D721Med (cell line): ENCODE data around the gene GNPAT.

ENCODE experiments used
- DNase-seq: peaks from one replicate; pipeline ENCODE4 v3.0.0; 2011; ENCODE audit warnings: low spot score; ENCODE audit not compliant: insufficient read length
- FAIRE-seq: peaks from 2 replicates; lab custom pipeline; 2011; peaks lifted over from hg19 to GRCh38; lab: Jason Lieb, UNC
- TF ChIP-seq, protein P1 (sequence below): IDR thresholded peaks from 2 replicates; pipeline ENCODE4 v1.5.1; 2012; ENCODE audit warnings: mild to moderate bottlenecking, control low read depth; ENCODE audit not compliant: insufficient read depth; ENCODE audit errors: missing control alignments

Gene GNPAT

DNA sequence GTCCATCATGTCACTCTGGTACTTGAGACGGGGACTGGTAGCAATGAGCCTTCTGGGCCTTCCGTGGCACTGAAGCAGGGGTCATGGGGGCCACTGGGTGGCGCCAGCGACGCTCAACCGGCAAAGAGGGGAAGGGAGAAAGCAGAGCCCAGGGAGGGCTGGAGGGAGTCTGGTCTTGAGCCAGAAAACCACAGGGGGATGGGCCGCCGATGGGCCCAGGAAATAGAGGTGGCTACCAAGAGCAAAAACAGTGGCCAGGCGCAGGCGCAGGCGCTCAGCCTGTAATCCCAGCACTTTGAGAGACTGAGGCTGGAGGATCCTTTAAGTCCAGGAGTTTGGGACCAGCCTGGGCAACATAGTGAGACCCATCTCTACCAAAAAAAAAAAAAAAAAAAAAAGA is 74.9 kb downstream of the GNPAT start:
- TF ChIP-seq, protein P1, sequence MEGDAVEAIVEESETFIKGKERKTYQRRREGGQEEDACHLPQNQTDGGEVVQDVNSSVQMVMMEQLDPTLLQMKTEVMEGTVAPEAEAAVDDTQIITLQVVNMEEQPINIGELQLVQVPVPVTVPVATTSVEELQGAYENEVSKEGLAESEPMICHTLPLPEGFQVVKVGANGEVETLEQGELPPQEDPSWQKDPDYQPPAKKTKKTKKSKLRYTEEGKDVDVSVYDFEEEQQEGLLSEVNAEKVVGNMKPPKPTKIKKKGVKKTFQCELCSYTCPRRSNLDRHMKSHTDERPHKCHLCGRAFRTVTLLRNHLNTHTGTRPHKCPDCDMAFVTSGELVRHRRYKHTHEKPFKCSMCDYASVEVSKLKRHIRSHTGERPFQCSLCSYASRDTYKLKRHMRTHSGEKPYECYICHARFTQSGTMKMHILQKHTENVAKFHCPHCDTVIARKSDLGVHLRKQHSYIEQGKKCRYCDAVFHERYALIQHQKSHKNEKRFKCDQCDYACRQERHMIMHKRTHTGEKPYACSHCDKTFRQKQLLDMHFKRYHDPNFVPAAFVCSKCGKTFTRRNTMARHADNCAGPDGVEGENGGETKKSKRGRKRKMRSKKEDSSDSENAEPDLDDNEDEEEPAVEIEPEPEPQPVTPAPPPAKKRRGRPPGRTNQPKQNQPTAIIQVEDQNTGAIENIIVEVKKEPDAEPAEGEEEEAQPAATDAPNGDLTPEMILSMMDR: peak; percentile 53
- no peak for FAIRE-seq
- DNase-seq: no peak

DNA sequence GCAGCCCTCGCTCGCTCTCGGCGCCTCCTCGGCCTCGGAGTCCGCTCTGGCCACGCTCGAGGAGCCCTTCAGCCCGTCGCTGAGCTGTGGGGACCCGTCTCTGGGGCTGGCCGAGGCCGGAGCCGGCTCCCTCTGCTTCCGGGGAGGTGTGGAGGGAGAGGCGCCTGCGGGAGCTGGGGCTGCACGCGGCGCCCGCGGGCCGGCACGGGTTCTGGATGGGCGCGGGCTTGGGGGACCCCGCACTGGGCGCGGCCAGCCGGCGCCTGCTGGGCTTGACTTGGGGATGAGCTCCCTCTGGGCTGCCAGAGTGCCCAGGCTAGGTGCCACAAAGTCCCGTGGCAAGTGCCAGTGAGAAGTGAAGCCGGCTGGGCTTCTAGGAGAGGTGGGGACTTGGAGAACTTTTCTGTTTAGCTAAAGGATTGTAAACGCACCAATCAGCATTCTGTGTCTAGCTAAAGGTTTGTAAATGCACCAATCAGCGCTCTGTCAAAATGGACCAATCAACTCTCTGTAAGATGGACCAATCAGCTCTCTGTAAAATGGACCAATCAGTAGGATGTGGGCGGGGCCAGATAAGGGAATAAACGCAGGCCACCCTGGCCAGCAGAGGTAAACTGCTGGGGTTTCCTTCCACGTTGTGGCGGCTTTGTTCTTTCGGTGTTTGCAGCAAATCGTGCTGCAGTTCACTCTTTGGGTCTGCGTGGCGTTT is 76.4 kb downstream of the GNPAT start:
- TF ChIP-seq, protein P1: no peak
- no peak for DNase-seq
- FAIRE-seq: no peak

DNA sequence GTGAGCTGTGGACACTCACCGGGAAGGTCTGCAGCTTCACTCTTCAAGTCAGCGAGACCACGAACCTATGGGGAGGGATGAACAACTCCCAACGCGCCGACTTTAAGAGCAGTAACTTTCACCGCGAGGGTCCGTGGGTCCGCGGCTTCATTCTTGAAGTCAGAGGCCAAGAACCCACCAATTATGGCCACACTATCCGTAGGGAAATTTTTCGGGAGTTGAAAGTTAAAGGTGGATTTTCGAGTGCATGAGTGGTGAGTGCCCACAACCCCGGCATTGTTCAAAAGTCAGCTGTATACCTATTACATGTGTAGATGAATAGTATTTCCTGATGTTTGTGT is 77.0 kb downstream of the GNPAT start:
- TF ChIP-seq, protein P1: no peak
- DNase-seq (no peak), FAIRE-seq (no peak)

DNA sequence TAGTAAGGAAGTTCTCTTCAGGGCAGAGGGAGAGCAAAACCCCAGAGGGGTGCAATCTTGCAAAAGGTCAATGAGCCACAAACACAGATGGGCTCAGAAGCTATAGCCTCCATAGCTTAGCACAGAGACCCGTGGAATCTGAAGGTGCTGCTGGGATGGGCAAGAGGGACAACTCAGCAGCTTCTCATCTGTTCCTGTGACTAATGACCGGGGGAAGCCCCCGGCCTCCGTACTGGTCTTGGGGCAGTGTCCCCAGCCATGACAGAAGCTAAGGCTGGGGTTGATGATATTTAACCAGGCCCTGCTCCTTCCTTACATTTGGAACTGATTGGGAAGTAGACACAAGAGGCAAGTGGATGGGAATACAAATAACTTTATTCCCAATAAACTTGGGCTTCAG is 77.6 kb downstream of the GNPAT start:
- TF ChIP-seq, protein P1: no peak
- no peak for DNase-seq
- FAIRE-seq: no peak

DNA sequence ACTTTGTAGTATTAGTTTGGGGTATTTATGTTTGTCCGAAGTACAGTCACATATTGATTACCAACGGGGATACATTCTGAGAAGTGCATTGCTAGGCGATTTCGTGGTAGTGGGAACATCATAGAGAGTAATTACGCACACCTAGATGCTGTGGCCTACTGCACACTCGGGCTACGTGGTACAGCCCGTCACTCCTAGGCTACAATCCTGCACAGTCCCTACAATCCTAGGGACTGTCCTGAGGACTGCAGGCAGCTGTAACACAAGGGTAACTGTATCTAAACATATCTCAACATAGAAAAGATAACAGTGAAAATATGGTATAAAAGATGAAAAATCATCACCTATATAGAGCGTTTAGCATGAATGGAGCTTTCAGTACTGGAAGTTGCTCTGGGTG is 78.1 kb downstream of the GNPAT start:
- TF ChIP-seq, protein P1: no peak
- DNase-seq (no peak), FAIRE-seq (no peak)

DNA sequence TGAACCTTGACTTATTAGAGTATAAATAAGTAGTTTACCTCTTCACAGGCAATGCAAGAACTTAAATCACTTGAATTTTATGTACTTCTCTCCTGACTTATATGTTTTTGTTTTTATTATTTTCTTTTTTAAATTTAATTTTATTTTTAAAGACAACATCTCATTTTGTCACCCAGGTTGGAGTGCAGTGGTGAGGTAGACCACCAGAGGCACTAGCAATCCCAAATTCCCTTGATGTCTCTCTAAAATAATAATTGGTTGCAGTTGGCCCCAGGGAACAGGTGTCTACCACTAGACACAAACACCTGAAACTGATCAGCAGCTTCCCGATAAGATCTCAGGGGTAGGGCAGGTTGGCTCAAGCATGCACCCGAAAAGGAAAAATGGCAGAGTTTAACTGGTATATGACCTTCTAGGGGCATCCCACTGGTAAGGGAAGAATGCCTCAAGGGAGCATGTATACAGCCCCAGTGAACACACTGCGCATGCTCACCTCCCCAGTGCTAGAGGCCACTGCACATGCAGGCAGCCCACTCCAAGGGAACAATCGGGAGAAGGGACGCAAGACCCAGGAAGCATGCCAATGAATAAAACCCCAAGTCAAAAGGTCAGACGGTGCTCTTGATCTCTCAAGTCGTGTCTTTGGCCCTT is 82.0 kb downstream of the GNPAT start:
- TF ChIP-seq, protein P1: no peak
- DNase-seq: no peak
- FAIRE-seq: no peak

DNA sequence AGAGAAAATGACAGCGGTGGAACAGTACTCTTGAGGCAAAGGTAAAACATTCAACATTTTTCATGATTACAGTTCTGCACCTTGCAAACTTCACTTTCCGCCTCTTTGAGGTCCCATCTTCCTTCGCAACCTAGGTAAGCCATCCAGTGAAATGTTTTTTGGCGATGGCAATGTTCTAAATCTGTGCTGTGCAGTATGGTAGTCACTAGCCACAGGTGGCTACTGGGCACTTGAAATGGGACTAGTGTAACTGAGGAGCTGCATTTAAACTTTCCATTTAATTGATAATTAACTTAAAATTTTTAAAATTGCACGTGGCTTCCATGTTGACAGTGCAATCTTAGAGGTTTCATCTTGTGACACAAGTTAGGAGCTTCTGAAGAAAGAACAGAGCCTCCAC is 83.6 kb downstream of the GNPAT start:
- TF ChIP-seq, protein P1: no peak
- no peak for FAIRE-seq
- no peak for DNase-seq
